Measurements from ENCODE around the gene PCMTD2.

DNA sequence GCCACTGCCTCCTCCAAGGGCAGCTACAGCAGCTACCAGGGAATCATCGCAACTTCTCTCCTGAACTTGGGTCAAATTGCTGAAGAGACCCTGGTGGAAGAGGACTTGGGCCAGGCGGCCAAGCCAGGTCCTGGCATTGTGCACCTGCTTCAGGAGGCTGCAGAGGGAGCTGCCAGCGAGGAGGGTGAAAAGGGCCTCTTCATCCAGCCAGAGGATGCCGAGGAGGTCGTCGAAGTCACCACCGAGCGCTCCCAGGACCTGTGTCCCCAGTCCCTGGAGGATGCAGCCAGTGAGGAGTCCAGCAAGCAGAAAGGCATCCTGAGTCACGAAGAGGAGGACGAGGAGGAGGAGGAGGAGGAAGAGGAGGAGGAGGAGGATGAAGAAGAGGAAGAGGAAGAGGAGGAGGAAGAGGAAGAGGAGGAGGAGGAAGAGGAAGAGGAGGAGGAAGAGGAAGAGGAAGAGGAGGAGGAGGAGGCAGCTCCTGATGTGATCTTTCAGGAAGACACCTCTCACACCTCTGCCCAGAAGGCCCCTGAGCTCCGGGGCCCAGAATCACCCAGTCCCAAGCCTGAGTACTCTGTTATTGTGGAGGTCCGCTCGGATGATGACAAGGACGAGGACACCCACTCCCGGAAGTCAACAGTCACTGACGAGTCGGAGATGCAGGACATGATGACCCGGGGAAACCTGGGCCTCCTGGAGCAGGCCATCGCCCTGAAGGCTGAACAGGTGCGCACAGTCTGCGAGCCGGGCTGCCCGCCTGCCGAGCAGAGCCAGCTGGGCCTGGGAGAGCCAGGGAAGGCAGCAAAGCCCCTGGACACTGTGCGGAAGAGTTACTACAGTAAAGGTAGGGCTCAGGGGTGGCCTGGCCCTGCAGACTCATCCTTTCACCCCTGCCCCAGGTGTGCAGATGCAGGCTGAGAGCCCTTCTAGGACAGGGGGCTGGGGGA lies 47.6 kb upstream of the PCMTD2 start:
- TF ChIP-seq, protein P1, sequence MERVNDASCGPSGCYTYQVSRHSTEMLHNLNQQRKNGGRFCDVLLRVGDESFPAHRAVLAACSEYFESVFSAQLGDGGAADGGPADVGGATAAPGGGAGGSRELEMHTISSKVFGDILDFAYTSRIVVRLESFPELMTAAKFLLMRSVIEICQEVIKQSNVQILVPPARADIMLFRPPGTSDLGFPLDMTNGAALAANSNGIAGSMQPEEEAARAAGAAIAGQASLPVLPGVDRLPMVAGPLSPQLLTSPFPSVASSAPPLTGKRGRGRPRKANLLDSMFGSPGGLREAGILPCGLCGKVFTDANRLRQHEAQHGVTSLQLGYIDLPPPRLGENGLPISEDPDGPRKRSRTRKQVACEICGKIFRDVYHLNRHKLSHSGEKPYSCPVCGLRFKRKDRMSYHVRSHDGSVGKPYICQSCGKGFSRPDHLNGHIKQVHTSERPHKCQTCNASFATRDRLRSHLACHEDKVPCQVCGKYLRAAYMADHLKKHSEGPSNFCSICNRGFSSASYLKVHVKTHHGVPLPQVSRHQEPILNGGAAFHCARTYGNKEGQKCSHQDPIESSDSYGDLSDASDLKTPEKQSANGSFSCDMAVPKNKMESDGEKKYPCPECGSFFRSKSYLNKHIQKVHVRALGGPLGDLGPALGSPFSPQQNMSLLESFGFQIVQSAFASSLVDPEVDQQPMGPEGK (tag by site-specific recombination; IDR thresholded peaks at IDR 0.05), result no peak
- TF ChIP-seq, protein P2, sequence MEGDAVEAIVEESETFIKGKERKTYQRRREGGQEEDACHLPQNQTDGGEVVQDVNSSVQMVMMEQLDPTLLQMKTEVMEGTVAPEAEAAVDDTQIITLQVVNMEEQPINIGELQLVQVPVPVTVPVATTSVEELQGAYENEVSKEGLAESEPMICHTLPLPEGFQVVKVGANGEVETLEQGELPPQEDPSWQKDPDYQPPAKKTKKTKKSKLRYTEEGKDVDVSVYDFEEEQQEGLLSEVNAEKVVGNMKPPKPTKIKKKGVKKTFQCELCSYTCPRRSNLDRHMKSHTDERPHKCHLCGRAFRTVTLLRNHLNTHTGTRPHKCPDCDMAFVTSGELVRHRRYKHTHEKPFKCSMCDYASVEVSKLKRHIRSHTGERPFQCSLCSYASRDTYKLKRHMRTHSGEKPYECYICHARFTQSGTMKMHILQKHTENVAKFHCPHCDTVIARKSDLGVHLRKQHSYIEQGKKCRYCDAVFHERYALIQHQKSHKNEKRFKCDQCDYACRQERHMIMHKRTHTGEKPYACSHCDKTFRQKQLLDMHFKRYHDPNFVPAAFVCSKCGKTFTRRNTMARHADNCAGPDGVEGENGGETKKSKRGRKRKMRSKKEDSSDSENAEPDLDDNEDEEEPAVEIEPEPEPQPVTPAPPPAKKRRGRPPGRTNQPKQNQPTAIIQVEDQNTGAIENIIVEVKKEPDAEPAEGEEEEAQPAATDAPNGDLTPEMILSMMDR (tag by site-specific recombination; IDR thresholded peaks at IDR 0.05), result no peak
- TF ChIP-seq KLF1 (tag by site-specific recombination; IDR thresholded peaks at IDR 0.05), result no peak
- TF ChIP-seq ZNF302 (tag by site-specific recombination; IDR thresholded peaks at IDR 0.05; ENCODE audit: low read depth), result no peak
- TF ChIP-seq HOXD13 (CRISPR knock-in tag; IDR thresholded peaks at IDR 0.05; ENCODE audit: borderline replicate concordance), result no peak
- TF ChIP-seq, protein P3, sequence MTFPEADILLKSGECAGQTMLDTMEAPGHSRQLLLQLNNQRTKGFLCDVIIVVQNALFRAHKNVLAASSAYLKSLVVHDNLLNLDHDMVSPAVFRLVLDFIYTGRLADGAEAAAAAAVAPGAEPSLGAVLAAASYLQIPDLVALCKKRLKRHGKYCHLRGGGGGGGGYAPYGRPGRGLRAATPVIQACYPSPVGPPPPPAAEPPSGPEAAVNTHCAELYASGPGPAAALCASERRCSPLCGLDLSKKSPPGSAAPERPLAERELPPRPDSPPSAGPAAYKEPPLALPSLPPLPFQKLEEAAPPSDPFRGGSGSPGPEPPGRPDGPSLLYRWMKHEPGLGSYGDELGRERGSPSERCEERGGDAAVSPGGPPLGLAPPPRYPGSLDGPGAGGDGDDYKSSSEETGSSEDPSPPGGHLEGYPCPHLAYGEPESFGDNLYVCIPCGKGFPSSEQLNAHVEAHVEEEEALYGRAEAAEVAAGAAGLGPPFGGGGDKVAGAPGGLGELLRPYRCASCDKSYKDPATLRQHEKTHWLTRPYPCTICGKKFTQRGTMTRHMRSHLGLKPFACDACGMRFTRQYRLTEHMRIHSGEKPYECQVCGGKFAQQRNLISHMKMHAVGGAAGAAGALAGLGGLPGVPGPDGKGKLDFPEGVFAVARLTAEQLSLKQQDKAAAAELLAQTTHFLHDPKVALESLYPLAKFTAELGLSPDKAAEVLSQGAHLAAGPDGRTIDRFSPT (tag by site-specific recombination; IDR thresholded peaks at IDR 0.05), result no peak
- TF ChIP-seq MEIS1 (CRISPR knock-in tag; IDR thresholded peaks at IDR 0.05; ENCODE audit: borderline replicate concordance), result no peak
- TF ChIP-seq SETDB1 (IDR thresholded peaks at IDR 0.05; ENCODE audit: insufficient read length, low read length), result no peak
- TF ChIP-seq, protein P4, sequence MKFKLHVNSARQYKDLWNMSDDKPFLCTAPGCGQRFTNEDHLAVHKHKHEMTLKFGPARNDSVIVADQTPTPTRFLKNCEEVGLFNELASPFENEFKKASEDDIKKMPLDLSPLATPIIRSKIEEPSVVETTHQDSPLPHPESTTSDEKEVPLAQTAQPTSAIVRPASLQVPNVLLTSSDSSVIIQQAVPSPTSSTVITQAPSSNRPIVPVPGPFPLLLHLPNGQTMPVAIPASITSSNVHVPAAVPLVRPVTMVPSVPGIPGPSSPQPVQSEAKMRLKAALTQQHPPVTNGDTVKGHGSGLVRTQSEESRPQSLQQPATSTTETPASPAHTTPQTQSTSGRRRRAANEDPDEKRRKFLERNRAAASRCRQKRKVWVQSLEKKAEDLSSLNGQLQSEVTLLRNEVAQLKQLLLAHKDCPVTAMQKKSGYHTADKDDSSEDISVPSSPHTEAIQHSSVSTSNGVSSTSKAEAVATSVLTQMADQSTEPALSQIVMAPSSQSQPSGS (tag by site-specific recombination; IDR thresholded peaks at IDR 0.05; ENCODE audit: low read depth), result no peak
- TF ChIP-seq ZFP3 (tag by site-specific recombination; IDR thresholded peaks at IDR 0.05; ENCODE audit: low read depth), result no peak
